ENCODE measurements around the gene TRO. TPM values are rescaled to one million over a fixed set of nuclear protein-coding genes. Genes with fewer than 3 reads are reported as not detected.

TRO gene
- total and polyA plus RNA-seq, 2 experiments from 2014 or later: 36.8 to 53.4 TPM

GRCh38 chrX:54937416-54937815, 16.8 kb downstream of the TRO start:
- Mint-ChIP-seq H3K4me3 (no peak overlapping the region), H3K36me3 (ENCODE audit: low read depth) (no peaks in the 10 kb centered on the region; the same call in 2 of the 3 replicates), H3K27me3 (ENCODE audit: insufficient read depth, low read depth, poor library complexity) (no peaks in the 10 kb centered on the region), H3K27ac (no peak overlapping the region), H3K4me1 (no peaks in the 10 kb centered on the region), H3K9me3 (no peaks in the 10 kb centered on the region)
- no peaks in the 10 kb centered on the region for H3K4me1 ChIP-seq (ENCODE audit: insufficient read depth)
- no peak for ATAC-seq
- H2AFZ ChIP-seq: no peak overlapping the region
- H4K20me1 ChIP-seq (replicated peaks; ENCODE audit: insufficient read depth): no peaks in the 10 kb centered on the region
- DNase-seq (ENCODE audit: low spot score): no peak
- TF ChIP-seq, protein P1, sequence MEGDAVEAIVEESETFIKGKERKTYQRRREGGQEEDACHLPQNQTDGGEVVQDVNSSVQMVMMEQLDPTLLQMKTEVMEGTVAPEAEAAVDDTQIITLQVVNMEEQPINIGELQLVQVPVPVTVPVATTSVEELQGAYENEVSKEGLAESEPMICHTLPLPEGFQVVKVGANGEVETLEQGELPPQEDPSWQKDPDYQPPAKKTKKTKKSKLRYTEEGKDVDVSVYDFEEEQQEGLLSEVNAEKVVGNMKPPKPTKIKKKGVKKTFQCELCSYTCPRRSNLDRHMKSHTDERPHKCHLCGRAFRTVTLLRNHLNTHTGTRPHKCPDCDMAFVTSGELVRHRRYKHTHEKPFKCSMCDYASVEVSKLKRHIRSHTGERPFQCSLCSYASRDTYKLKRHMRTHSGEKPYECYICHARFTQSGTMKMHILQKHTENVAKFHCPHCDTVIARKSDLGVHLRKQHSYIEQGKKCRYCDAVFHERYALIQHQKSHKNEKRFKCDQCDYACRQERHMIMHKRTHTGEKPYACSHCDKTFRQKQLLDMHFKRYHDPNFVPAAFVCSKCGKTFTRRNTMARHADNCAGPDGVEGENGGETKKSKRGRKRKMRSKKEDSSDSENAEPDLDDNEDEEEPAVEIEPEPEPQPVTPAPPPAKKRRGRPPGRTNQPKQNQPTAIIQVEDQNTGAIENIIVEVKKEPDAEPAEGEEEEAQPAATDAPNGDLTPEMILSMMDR (conservative IDR thresholded peaks at IDR 0.05; ENCODE audit: low read depth in 2 of 2): no peak
- TF ChIP-seq ZNF331 (CRISPR knock-in tag; IDR thresholded peaks at IDR 0.05; ENCODE audit: low read depth) (no peak), POLR2AphosphoS5 (IDR thresholded peaks at IDR 0.05; ENCODE audit: low read depth) (no peak), JUNB (IDR thresholded peaks at IDR 0.05; ENCODE audit: unreplicated experiment) (no peak), CREB1 (CRISPR knock-in tag; IDR thresholded peaks at IDR 0.05; ENCODE audit: low read depth) (no peak), ZNF114 (CRISPR knock-in tag; IDR thresholded peaks at IDR 0.05) (no peak), EZH2 (IDR thresholded peaks at IDR 0.05; ENCODE audit: low read depth, unreplicated experiment) (no peak), ETS1 (IDR thresholded peaks at IDR 0.05) (no peak), STAT1 (IDR thresholded peaks at IDR 0.05; ENCODE audit: unreplicated experiment) (no peak), EZH2phosphoT487 (IDR thresholded peaks at IDR 0.05; ENCODE audit: unreplicated experiment) (no peak), NANOG (IDR thresholded peaks at IDR 0.05; ENCODE audit: borderline replicate concordance) (no peak)
- TF ChIP-seq, protein P2, sequence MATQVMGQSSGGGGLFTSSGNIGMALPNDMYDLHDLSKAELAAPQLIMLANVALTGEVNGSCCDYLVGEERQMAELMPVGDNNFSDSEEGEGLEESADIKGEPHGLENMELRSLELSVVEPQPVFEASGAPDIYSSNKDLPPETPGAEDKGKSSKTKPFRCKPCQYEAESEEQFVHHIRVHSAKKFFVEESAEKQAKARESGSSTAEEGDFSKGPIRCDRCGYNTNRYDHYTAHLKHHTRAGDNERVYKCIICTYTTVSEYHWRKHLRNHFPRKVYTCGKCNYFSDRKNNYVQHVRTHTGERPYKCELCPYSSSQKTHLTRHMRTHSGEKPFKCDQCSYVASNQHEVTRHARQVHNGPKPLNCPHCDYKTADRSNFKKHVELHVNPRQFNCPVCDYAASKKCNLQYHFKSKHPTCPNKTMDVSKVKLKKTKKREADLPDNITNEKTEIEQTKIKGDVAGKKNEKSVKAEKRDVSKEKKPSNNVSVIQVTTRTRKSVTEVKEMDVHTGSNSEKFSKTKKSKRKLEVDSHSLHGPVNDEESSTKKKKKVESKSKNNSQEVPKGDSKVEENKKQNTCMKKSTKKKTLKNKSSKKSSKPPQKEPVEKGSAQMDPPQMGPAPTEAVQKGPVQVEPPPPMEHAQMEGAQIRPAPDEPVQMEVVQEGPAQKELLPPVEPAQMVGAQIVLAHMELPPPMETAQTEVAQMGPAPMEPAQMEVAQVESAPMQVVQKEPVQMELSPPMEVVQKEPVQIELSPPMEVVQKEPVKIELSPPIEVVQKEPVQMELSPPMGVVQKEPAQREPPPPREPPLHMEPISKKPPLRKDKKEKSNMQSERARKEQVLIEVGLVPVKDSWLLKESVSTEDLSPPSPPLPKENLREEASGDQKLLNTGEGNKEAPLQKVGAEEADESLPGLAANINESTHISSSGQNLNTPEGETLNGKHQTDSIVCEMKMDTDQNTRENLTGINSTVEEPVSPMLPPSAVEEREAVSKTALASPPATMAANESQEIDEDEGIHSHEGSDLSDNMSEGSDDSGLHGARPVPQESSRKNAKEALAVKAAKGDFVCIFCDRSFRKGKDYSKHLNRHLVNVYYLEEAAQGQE (IDR thresholded peaks at IDR 0.05; ENCODE audit: unreplicated experiment): no peak
- TF ChIP-seq, protein P3, sequence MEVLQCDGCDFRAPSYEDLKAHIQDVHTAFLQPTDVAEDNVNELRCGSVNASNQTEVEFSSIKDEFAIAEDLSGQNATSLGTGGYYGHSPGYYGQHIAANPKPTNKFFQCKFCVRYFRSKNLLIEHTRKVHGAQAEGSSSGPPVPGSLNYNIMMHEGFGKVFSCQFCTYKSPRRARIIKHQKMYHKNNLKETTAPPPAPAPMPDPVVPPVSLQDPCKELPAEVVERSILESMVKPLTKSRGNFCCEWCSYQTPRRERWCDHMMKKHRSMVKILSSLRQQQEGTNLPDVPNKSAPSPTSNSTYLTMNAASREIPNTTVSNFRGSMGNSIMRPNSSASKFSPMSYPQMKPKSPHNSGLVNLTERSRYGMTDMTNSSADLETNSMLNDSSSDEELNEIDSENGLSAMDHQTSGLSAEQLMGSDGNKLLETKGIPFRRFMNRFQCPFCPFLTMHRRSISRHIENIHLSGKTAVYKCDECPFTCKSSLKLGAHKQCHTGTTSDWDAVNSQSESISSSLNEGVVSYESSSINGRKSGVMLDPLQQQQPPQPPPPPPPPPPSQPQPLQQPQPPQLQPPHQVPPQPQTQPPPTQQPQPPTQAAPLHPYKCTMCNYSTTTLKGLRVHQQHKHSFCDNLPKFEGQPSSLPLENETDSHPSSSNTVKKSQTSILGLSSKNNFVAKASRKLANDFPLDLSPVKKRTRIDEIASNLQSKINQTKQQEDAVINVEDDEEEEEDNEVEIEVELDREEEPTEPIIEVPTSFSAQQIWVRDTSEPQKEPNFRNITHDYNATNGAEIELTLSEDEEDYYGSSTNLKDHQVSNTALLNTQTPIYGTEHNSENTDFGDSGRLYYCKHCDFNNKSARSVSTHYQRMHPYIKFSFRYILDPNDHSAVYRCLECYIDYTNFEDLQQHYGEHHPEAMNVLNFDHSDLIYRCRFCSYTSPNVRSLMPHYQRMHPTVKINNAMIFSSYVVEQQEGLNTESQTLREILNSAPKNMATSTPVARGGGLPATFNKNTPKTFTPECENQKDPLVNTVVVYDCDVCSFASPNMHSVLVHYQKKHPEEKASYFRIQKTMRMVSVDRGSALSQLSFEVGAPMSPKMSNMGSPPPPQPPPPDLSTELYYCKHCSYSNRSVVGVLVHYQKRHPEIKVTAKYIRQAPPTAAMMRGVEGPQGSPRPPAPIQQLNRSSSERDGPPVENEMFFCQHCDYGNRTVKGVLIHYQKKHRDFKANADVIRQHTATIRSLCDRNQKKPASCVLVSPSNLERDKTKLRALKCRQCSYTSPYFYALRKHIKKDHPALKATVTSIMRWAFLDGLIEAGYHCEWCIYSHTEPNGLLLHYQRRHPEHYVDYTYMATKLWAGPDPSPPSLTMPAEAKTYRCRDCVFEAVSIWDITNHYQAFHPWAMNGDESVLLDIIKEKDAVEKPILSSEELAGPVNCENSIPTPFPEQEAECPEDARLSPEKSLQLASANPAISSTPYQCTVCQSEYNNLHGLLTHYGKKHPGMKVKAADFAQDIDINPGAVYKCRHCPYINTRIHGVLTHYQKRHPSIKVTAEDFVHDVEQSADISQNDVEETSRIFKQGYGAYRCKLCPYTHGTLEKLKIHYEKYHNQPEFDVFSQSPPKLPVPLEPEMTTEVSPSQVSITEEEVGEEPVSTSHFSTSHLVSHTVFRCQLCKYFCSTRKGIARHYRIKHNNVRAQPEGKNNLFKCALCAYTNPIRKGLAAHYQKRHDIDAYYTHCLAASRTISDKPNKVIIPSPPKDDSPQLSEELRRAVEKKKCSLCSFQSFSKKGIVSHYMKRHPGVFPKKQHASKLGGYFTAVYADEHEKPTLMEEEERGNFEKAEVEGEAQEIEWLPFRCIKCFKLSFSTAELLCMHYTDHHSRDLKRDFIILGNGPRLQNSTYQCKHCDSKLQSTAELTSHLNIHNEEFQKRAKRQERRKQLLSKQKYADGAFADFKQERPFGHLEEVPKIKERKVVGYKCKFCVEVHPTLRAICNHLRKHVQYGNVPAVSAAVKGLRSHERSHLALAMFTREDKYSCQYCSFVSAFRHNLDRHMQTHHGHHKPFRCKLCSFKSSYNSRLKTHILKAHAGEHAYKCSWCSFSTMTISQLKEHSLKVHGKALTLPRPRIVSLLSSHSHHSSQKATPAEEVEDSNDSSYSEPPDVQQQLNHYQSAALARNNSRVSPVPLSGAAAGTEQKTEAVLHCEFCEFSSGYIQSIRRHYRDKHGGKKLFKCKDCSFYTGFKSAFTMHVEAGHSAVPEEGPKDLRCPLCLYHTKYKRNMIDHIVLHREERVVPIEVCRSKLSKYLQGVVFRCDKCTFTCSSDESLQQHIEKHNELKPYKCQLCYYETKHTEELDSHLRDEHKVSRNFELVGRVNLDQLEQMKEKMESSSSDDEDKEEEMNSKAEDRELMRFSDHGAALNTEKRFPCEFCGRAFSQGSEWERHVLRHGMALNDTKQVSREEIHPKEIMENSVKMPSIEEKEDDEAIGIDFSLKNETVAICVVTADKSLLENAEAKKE (CRISPR knock-in tag; IDR thresholded peaks at IDR 0.05): no peak
- no peaks in the 10 kb centered on the region for H3K79me2 ChIP-seq (replicated peaks; ENCODE audit: insufficient read depth)
- no peak overlapping the region for H3K4me2 ChIP-seq
- H3K27ac ChIP-seq (ENCODE audit: low read depth): no peak overlapping the region
- H3K9me2 ChIP-seq (ENCODE audit: insufficient read depth): no peaks in the 10 kb centered on the region
- no peaks in the 10 kb centered on the region for H3K27me3 ChIP-seq (ENCODE audit: insufficient read depth)
- no peak overlapping the region for H3K4me3 ChIP-seq
- H3K36me3 ChIP-seq (ENCODE audit: insufficient read depth): no peaks in the 10 kb centered on the region
- H3F3A ChIP-seq (replicated peaks; ENCODE audit: low read depth): no peaks in the 10 kb centered on the region

All from GM23338 (cell line).